SU-DHL-6 (cell line): ENCODE measurements around the gene NRP1.

Source experiments
- CTCF ChIP-seq: fragments of 200-600 bp; sonication (generic); IDR thresholded peaks from one replicate; pipeline ENCODE4 v1.5.1; 2017; ENCODE audit warnings: antibody characterized with exemption, mild to moderate bottlenecking, low read length, moderate library complexity; ENCODE audit not compliant: insufficient read depth, poor library complexity, severe bottlenecking
- EZH2phosphoT487 ChIP-seq: fragments of 200-600 bp; sonication (generic), shearing (Covaris generic); conservative IDR thresholded peaks from 2 replicates; pipeline ENCODE4 v1.6.1; 2018; ENCODE audit warnings: mild to moderate bottlenecking, antibody characterized with exemption, low read length, moderate library complexity, mixed read lengths

GRCh38 chr10:33273295-33274002, 61.0 kb downstream of the NRP1 start:
- TF ChIP-seq EZH2phosphoT487 (no peak), CTCF (no peak)
